ENCODE measurements around the gene FAM53B.
A peak's percentile ranks its signal among the peaks of the same experiment; 100 is the strongest.

FAM53B gene

DNA sequence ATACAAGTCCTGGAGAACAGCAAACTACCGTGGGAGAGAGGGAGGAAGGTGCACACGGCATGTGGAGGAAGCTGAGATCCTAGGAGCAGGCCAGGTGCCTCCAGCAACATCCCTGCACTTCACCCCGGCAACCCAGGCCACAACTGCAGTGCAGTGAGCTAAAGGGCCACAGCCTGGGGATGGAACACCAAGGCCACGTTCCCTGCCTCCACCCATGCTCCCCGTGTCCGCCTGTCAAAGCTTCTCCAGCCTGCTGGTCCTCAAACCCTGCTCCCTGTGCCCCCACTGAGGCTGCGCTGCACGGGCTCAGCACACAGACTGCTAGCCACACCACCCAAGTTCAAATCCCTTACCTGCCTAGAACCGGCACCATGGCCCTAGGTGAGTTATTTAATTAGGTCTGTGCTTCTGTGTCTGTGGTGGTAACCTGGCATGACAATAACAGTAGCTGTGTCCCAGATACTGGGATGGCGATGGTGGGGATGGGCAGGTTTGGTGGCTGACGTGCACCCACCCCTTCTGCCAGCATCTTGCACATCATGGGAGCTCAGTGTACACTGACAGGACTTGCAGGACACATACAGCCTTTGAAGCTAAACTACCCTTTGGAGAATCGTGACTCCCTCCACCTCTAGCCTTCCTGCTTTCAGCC, 85.5 kb downstream of the FAM53B start:
- no peak for DNase-seq

DNA sequence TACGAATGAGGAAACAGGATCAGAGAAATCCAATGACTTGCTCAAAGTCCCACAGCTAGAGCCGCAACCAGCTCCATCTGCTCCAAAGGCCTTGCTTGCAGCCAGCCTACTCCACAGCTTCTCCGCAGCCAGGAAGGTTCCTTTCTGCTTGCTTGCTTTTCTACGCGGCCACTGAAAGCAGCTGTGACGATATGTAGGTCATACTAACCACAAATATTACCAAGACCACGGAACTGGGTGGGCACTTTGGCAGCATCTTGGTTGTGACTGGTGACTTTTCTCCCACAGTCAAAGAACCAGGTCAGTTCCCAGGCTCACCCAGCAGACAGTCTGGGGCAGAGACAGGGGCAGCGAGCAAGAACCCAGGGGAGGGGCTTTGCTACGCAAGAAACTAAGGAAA, 86.4 kb downstream of the FAM53B start:
- peak; percentile 49 for DNase-seq

DNA sequence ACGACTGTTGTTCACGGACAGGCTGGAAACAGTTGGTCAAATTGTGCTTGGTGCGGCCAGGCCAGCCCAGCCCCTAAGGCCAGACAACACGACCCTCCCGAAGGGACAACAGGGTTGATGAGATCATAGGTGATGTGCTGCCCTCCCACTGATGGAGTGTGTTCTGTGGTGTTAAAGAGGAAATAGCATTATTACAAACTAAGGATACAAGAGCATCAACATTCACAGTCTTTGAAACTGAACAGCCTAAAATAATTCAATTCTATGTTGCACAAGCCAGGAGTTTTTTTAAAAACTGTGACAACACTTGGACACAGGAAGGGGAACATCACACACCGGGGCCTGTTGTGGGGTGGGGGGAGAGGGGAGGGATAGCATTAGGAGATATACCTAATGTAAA, 87.6 kb downstream of the FAM53B start:
- DNase-seq: no peak

DNA sequence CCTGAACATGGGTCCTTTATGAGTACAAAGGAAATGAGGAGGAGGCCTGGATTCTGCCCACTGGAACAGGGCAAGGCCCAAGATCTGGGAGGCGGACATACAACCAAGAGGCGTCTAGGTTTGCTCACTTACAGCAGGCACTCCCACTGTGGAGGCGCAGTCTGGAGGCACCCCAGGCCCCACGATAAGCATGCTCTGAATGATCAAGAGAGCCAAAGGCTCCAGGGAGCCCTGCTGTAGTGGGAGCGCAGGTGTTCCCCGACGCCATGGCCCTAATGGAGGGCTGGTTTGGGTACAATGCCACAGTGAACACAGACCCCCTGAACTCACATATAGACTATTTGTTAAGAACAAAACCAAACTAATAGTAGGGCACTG, 88.1 kb downstream of the FAM53B start:
- no peak for DNase-seq

DNA sequence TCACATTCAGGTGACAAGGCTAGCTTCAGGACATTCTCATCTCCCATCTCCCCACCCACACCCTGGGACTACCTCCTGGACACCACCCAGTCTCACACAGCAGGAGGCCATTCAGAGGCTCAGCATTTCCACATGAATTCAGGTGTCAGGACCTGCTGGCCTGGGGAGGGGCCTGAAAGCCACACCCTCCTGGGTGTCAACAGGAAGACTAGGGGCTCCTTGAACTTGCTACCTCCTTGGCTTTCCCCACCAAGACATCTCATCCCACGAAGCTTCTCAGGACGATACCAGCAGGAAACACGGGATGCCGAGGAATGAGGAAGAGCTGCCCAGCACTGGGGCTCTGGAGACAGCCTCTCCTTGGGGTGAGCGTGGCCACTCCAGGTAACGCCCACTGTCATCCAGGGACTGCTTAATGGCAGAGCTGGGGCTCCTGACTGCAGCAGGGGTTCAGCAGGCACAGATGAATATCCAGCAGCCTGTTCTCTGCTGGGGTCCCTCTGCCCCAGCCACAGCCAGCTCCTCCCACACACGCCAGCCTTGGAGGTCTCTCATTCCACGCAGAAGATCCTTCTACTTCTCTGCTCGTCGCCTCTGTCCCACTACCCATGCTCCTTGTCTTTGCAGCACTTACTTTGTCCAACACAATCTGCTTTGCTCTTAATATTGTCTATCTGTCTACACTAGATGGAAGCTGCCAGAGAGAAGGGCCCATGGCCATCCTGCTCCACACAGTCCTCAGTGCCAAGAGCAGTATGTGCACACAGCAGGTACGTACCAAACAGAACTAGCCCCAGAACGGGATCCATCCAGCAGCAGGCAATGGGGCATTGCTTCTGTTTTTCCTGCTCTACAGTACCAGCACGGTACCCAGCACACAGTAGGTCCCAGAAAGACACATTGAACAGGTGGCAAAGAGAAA, 88.7 kb downstream of the FAM53B start:
- DNase-seq: no peak

DNA sequence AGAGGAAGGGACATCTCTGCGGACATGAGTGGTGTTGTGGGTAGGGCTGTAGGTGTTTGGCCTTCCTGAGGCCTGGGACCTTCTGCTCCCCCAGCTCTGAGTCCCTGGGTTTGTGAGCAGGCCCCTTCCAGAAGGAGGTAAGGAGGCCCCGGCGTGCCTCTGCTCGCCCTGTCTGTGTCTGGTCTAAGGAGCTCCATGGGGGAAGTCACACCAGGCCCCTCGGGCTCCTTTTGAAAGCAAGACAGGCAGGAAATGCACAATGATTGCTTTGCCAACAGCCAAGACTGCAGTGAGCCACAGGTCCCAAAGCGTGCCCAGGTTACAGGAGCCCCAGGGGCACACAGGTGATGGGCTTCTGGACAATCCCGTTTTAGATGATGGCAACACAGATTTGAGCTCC, 89.5 kb downstream of the FAM53B start:
- no peak for DNase-seq

DNA sequence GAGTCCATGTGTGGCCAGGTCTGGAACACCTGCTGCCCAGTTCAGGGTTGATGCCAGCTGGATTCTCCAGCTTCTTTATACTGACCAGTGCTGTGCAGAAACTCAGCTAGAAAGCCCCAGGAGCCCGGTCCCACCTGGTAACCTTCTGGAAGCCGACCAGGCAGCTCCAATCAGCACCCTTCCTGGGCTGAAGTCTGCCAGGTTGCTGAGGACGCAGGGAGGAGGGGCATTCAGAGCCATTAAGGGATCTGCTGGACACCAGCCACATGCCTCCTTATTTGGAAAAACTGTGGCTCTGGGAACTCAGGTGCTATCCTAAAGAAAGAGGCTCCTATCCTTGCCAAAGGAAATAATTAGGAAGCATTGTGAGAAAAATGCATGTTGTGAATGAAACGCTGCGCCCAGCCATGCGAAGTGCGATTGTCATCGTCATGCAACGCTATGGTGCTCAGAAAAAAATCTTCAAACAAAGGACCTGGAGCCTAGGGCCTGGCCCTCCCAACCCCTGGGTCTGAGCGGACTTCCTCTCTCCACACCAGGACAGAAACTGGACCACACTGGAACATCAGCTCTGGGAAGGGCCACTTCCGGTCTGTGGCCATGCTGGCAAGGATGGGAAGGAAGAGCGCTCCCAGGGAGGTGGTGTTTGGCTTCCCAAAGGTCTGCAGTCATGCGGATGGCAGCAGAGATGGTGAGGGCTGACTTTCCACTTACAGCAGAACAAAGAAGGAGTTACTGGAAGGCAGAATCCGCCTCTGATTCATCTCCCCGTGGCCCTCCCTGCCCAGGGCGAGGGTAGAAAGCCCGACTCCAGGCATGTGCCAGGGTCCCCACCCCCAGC, 90.1 kb downstream of the FAM53B start:
- DNase-seq: no peak

DNA sequence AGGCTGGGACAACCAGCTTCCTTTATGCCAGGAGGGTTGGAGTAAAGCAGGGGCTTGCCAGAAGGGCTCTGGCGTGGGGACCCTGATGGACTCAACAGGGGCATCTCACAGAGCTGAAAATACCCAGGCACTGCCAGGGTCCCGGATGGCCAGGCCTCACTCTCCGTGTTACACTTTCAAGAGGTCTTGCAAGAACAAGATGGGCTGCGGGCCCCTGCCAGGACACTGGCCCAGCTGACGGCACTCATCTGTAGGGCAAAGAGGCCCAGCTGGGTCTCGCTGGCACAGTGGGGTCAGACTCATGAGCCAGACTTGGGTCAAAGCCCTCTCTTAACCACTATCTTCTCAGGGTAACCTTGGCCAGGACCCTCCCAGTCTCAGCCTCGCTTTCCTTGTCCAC, 90.9 kb downstream of the FAM53B start:
- DNase-seq: no peak

DNA sequence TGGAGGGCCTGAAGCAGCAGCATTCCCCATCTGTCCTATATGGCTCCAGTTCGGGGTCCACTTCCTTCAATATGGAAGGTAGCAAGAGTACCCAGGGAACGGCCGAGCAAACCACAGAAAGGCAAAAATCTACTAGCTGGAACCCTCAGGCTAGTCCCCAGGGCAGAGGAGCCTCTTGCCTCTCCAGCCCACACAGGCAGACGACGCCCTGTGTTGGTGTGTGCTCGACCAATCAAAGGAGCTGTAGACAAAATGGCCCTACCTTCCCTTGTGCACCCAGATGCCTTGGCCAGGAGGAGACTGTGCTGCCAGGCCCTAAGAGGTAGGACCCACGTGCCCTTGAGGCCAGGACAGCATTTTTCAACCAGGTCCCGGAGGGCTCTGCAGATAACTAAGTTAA, 91.5 kb downstream of the FAM53B start:
- no peak for DNase-seq

DNA sequence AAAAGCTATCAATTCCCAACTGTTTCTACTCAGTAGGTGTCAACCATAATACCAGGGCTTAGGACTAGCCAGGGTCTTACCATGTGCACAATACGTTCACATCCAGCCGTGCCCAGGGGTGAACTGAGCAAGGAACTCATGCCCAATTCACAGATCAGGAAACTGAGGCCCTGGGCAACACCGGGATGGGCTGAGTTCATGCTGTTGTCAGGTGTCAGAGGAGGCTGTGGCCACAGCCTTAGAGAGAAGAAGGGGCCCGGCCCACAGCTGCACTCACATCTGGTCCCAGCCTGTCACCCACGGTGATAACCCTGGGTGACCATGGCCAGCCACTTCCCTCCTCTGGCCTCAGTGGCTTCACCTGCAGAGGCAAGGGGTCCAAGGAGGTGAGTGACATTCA, 92.0 kb downstream of the FAM53B start:
- DNase-seq: no peak

DNA sequence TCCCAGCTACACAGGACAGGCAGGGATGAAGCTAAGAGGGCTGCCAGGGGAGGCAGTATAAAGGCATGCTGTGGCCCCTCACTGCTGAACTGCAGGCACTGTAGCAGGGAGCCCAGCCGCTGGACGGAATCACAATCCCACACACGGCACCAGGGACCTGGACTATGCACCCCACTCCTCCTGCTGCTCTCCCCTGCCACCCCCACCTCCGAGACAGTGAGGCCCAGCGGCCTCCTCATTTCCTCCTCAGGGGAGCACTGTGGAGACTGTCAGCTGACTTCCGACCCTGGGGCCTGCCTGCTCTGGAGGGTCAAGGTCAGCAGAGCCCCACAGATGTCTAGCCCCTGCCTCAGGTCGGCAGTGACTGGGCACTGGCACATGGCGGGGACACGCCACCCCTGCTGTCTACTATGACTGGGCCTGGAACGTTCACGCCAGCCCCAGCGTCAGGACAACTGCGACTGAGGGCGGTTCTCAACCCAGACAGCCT, 92.7 kb downstream of the FAM53B start:
- no peak for DNase-seq

DNA sequence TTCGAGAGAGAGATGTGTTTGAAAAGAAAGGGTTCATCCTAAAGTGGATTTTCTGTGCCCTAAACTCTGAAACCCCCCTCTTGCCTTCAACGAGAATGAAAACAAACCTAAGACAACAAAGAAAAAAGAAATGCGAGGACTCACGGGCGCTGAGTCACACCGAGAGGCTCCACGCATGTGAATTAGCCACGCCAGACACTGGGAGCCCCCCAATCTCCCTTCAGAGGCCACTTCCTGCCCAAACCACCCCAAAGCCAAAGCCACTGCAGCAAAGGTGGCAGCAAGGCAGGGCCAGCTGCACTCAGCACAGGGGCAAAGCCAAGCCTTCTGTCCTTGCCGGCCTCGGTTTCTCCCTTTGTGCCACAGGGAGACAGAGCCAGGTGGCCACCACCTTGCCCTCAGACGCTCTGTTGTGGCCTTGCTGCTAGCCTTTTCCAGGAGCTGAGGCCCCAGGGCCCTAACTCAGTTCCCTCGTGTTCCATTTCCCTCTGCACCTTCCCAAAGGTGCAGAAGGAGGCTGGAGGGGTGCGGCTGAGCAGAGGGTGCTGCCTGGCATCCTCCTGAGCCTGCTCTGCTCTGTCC, 93.3 kb downstream of the FAM53B start:
- peak; percentile 69 for DNase-seq

DNA sequence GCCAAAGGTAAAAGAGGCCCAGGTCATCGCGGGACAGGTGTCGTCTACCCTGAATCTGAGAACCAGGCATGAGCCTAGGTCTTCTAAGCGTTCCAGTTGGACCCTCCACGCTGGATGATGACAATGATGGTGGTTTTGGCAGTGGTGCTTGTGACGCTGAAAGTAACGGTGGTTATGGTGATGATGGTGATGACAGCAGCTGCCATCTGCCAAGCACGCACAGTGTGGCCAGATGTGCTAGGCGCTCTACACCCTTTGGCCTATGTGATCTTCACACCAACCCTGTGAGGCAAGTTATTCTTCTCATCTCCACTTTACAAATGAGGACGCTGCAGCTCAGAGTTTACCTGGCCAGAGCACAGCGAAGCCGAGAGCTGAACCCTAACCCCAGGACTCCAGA, 93.9 kb downstream of the FAM53B start:
- no peak for DNase-seq

DNA sequence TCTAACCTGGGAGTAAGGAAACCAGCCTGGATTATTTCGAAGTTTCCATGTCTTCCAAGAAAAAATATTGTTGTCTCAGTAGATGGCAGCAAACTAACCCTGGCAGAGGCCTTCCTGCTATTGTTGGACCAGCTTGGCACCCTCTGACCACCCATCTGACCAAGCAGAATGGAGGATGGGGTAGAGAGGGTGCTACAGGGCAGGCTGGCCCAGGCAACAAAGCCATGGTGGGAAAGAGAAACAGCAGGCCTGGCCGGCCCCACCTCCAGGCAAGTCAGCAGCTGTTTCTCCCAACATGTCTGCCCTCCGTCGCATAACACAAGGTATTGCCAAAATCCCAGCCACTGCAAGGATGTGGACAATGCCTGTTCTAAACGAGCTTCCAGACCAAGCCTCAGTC, 95.0 kb downstream of the FAM53B start:
- DNase-seq: no peak

DNA sequence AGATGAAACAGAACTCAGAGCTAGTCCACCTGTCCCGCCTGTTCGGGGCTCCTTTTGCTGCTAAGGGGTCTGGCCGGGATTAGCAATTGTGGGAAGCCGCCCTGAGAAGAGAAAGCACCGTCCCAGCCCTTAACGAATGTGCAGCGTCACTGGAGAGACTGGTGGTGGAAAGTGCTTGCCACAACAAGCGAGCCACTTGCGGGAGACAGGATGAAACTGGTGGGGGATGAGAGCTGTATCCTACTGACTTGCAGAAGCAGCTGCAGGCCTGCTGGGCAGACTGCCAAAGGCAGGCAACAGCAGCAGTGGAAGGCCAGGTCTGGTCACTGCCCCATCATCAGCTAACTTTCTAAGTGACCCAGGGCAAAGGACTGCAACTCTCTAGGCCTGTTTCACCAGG, 95.4 kb downstream of the FAM53B start:
- DNase-seq: peak; percentile 53

DNA sequence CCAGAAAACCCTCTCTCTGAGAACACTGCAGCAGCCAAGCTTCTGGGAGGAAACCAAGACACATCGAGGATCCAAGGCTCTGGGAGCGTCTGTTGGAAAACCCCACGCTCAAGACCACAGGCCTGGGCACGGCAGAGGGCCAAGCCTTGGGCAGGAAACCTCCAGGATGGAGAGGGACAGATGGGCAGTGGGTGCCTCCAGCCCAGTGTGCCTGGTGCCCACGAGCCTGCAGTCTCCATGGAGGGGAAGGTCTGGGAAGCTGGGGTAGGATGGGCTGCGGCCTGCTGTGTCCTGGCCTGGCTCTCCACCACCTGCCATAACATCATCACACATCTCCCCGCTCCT, 96.1 kb downstream of the FAM53B start:
- no peak for DNase-seq

DNA sequence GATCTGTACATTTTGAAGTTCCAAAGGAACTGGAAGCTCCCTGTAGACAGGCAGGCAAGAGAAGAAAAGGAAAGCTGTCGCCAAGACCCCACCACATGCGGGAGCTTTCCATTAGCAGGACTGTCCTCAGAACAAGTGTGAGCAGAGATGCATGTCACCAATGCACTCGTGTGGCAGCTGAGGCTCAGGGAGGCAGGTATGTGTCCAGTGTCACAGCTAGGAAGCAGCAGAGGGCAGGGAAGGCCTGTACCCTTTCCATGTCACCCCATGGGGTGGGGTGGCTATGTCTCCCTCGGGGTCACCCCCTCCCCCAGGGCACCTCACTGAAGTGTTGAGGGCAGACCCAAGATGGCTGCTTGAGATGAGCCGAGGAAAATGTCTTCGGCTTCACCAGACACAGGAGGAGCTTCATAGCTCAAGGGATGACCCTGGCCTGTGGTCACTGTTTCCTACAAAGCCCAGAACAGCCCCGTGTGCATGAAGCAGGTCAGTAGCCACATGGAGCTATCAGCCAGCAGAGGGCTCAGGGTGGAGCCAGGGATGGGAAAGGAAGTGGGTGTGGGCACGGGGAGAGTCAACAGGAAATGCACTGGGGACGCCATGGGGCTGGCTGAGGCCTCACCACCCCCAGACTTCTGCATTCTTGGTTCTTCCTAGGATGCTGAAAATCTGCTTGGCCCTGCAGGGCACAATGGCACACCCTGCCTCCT, 96.6 kb downstream of the FAM53B start:
- DNase-seq: peak; percentile 77

DNA sequence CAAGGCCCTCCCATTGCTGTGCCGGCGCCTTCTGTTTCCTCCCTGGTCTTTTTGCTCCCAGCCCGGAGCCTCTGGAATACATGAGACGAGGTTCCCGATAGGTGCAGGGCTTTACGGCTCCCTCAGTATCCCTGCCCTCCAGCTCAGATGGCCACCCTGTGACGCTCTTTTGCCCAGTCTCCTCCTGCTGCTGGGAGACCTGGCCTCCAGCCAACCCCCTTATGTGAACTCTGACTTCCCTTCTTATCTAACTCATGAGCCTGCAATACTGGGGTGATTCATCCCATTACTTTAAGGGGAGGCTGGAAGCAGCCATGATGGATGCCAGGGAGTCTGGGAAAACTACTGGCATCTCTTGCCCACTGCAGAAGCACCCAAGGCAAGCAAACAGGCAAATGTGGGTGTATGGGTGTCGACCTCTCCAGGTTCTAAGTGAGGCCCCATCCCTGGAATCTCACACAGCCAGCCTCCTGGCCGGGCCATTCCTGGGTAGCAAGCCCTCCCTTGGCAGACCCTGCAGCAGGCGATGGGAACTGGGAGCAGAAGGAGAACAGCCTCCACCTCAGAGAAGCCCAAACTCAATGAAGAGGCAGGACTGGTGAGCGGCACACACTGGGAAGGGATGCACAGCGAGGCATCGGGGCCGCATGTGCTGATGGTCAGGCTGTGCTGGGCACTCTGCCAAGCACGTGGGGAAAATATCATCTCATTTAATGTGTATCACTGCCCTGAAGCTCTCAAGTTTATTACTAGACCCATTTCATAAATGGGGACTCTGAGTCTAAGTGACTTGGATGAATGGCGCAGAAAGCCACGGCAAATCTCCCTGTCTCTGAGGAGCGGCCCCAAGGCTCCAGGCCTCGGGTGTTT, 97.5 kb downstream of the FAM53B start:
- DNase-seq: no peak

DNA sequence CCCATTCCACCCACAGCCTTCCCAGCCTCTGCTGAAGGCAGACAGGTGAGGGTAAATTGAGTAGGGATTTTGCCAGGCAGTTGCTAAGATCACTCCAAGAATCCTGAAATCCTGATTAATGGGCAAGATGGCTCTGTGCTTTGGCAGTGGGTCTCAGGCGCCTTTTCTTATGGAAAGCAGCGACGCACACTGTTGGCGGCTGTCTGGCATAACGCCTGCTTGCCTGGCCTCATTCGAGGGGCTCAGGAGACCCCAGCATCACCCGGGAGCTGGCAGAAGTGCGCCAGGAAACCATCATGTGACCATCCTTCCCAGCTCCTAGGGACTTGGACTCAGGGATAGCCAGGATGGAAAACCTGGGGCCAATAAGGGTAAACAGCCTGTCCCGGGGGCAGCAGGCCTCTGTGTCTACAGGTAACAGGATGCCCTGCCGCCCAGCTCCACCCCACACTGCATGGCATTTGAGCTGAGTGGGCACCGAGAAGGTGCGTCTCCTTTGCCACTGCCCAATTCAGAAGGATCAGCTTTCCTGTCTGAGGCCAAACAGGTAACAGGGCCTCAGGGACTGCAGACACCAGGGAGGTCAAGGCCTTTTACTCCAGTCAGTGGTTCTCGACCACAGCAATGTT, 98.6 kb downstream of the FAM53B start:
- no peak for DNase-seq

DNA sequence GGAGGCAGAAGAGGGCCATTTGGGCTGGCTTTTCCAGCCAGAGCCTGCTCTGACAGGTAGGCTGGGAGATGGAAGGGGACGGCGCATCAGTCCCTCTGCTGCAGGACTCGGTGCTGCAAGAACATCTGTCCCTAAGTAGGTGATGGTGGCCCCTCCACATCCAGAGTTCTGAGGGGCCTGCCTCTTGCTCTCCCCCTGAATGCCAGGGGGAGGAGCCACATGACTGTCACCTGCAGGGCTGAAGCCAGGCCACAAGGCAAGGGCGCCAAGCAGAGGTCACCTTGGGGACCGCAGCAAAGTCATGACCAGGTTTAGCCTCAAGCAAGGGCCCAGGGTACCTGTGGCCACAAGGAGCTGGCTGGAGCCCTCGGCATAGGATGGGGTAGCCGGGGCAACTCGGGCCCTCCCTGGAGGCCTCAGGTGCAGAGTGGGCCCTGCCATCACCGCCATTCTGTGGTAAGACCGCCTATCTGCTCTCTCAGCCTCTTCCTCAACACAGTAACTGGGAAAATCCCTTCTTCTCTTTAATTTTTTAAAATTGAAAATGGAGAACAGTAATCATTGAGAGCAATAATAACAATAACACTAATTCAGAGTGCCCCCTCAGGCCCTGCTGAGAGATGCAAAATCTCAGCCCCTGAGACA, 99.3 kb downstream of the FAM53B start:
- DNase-seq: no peak

All from activated effector memory CD4-positive, alpha-beta T cell treated with Interleukin-2 at 50 U/mL for 16 hours (primary cell).